ENCODE results near the gene ITGB2.

DNA sequence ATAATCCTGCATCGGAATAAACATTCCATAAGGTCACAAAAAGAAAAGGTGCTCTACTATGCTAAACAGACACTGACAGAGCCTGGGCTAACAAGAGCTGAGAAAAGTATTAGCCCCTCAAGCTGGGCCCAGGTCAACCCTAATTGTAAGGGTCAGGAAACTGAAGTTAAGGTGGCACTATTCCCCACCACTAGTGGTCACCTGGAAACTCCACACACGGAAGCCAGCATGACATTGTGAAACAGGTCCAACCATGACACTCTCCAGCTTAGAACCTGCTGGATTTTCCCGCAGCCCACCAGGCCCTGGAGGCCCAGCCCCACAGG, 48.4 kb downstream of the ITGB2 start:
- TF ChIP-seq JUND (IDR thresholded peaks at IDR 0.05) = no peak
- no peak for TF ChIP-seq SIN3A (IDR thresholded peaks at IDR 0.05; ENCODE audit: borderline replicate concordance, low read depth, low read length)
- no peak for TF ChIP-seq CTCF (IDR thresholded peaks at IDR 0.05)
- TF ChIP-seq TCF12 (IDR thresholded peaks at IDR 0.05) = no peak
- TF ChIP-seq YY1 (IDR thresholded peaks at IDR 0.05; ENCODE audit: low read depth) = no peak
- no peak for TF ChIP-seq ZBTB33 (IDR thresholded peaks at IDR 0.05; ENCODE audit: borderline replicate concordance, low read depth)
- no peak for TF ChIP-seq NRF1 (IDR thresholded peaks at IDR 0.05; ENCODE audit: low read depth, low read length)
- TF ChIP-seq RFX5 (IDR thresholded peaks at IDR 0.05; ENCODE audit: low read length) = no peak
